Nephron (organoid): ENCODE data around the gene ARMC2.
"Not testable (repeated sequence)": the region's sequence is repeated elsewhere in the genome, so short reads cannot be mapped to it uniquely, and the experiment has no call there.

ENCODE experiments used
- H3K27ac Mint-ChIP-seq, 3 experiments: 2 replicates each; pipeline ENCODE4 v1.8.0; 2020; ENCODE audit warnings: mixed read lengths in 3 of 3, mild to moderate bottlenecking in 2 of 3, moderate library complexity in 1 of 3
- H3K27me3 Mint-ChIP-seq: 2 replicates; pipeline ENCODE4 v1.8.0; 2021; ENCODE audit warnings: low read depth, mild to moderate bottlenecking, moderate library complexity, mixed read lengths
- H3K36me3 Mint-ChIP-seq: 2 replicates; pipeline ENCODE4 v1.8.0; 2020; ENCODE audit warnings: low read depth, mixed read lengths
- H3K4me1 Mint-ChIP-seq: 2 replicates; pipeline ENCODE4 v1.8.0; 2020; ENCODE audit warnings: mixed read lengths
- H3K4me3 Mint-ChIP-seq, 3 experiments: 2 replicates each; pipeline ENCODE4 v1.8.0; 2020; ENCODE audit warnings: mild to moderate bottlenecking in 3 of 3, mixed read lengths in 3 of 3, moderate library complexity in 2 of 3
- H3K9me3 Mint-ChIP-seq: 2 replicates; pipeline ENCODE4 v1.8.0; 2020; ENCODE audit warnings: mixed read lengths
- TF ChIP-seq, protein P1 (sequence below), 3 experiments: fragments of 200-600 bp; sonication (generic); IDR thresholded peaks; one replicate each; pipeline ENCODE4 v1.5.0; 2021; ENCODE audit warnings: antibody characterized with exemption in 3 of 3; ENCODE audit not compliant: unreplicated experiment in 3 of 3

The ARMC2 gene

DNA sequence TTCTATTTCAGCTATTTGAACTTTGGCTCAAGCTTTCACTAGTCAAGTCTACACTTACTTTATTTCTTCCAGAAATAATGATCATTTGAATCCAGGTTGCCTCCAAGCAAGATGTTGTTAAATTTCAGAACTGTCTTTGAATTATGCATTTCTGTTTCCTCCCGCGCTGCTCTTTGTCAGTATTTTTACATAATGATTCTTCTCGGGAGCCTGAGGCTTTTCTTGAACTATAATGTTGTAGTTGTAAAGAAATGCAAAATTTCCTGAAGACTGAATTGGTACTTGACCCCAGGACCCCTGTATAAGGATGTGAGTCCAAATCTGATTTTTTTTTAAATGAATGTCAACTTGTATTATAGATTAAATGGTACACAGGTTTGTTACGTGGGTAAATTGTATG is 80.4 kb downstream of the ARMC2 start:
- TF ChIP-seq, protein P1, sequence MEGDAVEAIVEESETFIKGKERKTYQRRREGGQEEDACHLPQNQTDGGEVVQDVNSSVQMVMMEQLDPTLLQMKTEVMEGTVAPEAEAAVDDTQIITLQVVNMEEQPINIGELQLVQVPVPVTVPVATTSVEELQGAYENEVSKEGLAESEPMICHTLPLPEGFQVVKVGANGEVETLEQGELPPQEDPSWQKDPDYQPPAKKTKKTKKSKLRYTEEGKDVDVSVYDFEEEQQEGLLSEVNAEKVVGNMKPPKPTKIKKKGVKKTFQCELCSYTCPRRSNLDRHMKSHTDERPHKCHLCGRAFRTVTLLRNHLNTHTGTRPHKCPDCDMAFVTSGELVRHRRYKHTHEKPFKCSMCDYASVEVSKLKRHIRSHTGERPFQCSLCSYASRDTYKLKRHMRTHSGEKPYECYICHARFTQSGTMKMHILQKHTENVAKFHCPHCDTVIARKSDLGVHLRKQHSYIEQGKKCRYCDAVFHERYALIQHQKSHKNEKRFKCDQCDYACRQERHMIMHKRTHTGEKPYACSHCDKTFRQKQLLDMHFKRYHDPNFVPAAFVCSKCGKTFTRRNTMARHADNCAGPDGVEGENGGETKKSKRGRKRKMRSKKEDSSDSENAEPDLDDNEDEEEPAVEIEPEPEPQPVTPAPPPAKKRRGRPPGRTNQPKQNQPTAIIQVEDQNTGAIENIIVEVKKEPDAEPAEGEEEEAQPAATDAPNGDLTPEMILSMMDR (IDR thresholded peaks at IDR 0.05; ENCODE audit: unreplicated experiment in 3 of 3): no peak
- Mint-ChIP-seq H3K27me3 (no peaks in the 10 kb centered on the region), H3K36me3 (no peaks in the 10 kb centered on the region), H3K9me3 (no peaks in the 10 kb centered on the region), H3K27ac (no peak overlapping the region), H3K4me1 (no peaks in the 10 kb centered on the region), H3K4me3 (no peak overlapping the region)

GRCh38 chr6:108931090-108931489 is 82.9 kb downstream of the ARMC2 start:
- H3K4me1 Mint-ChIP-seq: not testable (repeated sequence)

DNA sequence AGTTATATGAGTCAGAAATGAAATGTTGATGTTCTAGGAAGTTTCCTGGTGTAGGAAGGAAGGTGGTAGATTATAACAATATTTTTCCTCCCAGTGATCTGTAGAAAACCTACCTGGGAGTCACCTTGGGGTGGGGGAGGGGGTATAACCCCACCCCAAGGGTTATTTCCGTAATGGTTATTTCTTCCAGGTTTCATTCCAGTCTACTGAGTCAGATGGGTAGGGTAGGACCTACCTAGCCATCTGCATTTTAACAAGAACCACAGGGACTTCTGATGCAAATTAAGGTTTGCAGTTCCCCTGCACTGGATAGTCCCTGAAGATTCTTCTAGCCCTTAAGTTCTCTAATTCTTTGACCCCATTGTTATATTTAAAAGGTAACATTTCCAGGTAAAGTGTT is 88.9 kb downstream of the ARMC2 start:
- H3K27ac Mint-ChIP-seq: no peak overlapping the region

More at GRCh38 chr6:108931090-108931489, 82.9 kb downstream of the ARMC2 start:
- not testable (repeated sequence) for H3K36me3 Mint-ChIP-seq, H3K27me3 Mint-ChIP-seq, H3K27ac Mint-ChIP-seq, H3K4me3 Mint-ChIP-seq, H3K9me3 Mint-ChIP-seq

DNA sequence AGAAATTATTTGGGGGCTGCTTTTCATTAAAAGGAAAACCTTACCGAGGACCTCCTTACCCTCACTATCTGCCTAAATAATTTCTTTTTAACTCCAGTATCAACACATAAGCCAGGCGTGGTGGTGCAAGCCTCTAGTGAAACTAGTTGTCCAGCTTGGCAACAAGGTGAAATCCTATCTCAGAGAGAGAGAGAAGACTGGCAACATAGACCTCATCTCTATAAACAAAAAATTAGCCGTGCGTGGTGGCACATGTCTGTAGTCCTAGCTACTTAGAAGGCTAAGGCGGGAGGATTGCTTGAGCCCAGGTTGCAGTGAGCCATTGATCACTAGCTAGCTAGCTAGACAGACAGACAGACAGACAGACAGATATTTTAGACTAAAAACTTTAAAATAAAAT is 92.5 kb downstream of the ARMC2 start:
- TF ChIP-seq, protein P1 (IDR thresholded peaks at IDR 0.05; ENCODE audit: unreplicated experiment in 3 of 3): no peak
- peaks cover 3% of the 10 kb centered on the region for H3K9me3 Mint-ChIP-seq
- H3K36me3 Mint-ChIP-seq: peaks cover 4% of the 10 kb centered on the region
- H3K4me1 Mint-ChIP-seq: peaks cover 22% of the 10 kb centered on the region
- no peak overlapping the region for H3K4me3 Mint-ChIP-seq
- H3K27me3 Mint-ChIP-seq: no peaks in the 10 kb centered on the region
- H3K27ac Mint-ChIP-seq: no peak overlapping the region

More for the DNA sequence above, 88.9 kb downstream of the ARMC2 start:
- H3K4me3 Mint-ChIP-seq: no peak overlapping the region
- H3K27me3 Mint-ChIP-seq: no peaks in the 10 kb centered on the region
- peaks cover 4% of the 10 kb centered on the region for H3K36me3 Mint-ChIP-seq
- H3K4me1 Mint-ChIP-seq: no peaks in the 10 kb centered on the region
- TF ChIP-seq, protein P1 (IDR thresholded peaks at IDR 0.05; ENCODE audit: unreplicated experiment in 3 of 3): no peak
- H3K9me3 Mint-ChIP-seq: peaks cover 3% of the 10 kb centered on the region

GRCh38 chr6:108941281-108941680 is 93.1 kb downstream of the ARMC2 start:
- Mint-ChIP-seq H3K4me1 (peaks cover 27% of the 10 kb centered on the region), H3K4me3 (no peak overlapping the region), H3K36me3 (peaks cover 4% of the 10 kb centered on the region), H3K9me3 (peaks cover 3% of the 10 kb centered on the region), H3K27me3 (no peaks in the 10 kb centered on the region), H3K27ac (no peak overlapping the region)
- TF ChIP-seq, protein P1 (IDR thresholded peaks at IDR 0.05; ENCODE audit: unreplicated experiment in 3 of 3): no peak

DNA sequence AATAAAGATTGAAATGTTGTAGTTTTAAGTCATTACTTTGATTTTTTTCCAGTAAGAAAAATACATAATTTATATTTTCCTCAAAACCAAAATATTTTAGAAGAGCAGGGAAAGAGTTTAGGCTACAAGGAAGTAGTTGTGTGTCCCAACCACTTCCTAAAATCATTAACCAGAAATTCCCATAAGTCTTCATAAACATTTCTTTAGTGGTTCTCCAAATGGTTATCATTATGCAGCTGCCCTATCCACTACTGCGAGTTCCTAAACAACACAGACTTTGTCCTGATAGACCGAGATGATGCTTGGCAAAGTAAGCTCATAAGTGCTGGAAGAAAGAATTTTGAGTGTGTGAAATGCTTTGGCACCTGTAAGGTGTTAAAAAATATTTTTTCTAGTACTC is 93.6 kb downstream of the ARMC2 start:
- peaks cover 3% of the 10 kb centered on the region for H3K9me3 Mint-ChIP-seq

More for the DNA sequence above, 93.6 kb downstream of the ARMC2 start:
- H3K4me3 Mint-ChIP-seq: no peak overlapping the region
- H3K4me1 Mint-ChIP-seq: peaks cover 33% of the 10 kb centered on the region
- H3K27me3 Mint-ChIP-seq: no peaks in the 10 kb centered on the region
- H3K27ac Mint-ChIP-seq: no peak overlapping the region
- TF ChIP-seq, protein P1 (IDR thresholded peaks at IDR 0.05; ENCODE audit: unreplicated experiment in 3 of 3): no peak
- peaks cover 4% of the 10 kb centered on the region for H3K36me3 Mint-ChIP-seq
